H9 (cell line): Measurements from ENCODE around the gene NAT14. TPM values are rescaled to one million over a fixed set of nuclear protein-coding genes. Genes with fewer than 3 reads are reported as not detected.

Experiments
- DNase-seq: peaks from one replicate; pipeline ENCODE4 v3.0.0-alpha.2; 2017
- H2AFZ ChIP-seq: one replicate; pipeline ENCODE4 v1.6.1; 2013; ENCODE audit warnings: mild to moderate bottlenecking, low read length, control low read depth, moderate library complexity
- H2AK5ac ChIP-seq: 2 replicates; pipeline ENCODE4 v1.6.1; 2013; ENCODE audit warnings: low read length, control low read depth, mixed read lengths; ENCODE audit not compliant: insufficient read length
- H2BK120ac ChIP-seq: one replicate; pipeline ENCODE4 v1.6.1; 2013; ENCODE audit warnings: low read depth, mild to moderate bottlenecking, low read length, control low read depth, inconsistent platforms; ENCODE audit not compliant: poor library complexity, severe bottlenecking
- H2BK12ac ChIP-seq: 2 replicates; pipeline ENCODE4 v1.6.1; 2013; ENCODE audit warnings: low read length, control low read depth, mixed read lengths, low read depth; ENCODE audit not compliant: insufficient read length
- H2BK15ac ChIP-seq: 2 replicates; pipeline ENCODE4 v1.6.1; 2013; ENCODE audit warnings: low read depth, low read length, control low read depth
- H2BK20ac ChIP-seq: one replicate; pipeline ENCODE4 v1.6.1; 2013; ENCODE audit warnings: low read depth, mild to moderate bottlenecking, low read length, control low read depth, inconsistent platforms; ENCODE audit not compliant: poor library complexity, severe bottlenecking
- H2BK5ac ChIP-seq: 2 replicates; pipeline ENCODE4 v1.6.1; 2013; ENCODE audit warnings: low read length, control low read depth, mixed read lengths; ENCODE audit not compliant: insufficient read length
- H3K14ac ChIP-seq: 2 replicates; pipeline ENCODE4 v1.6.1; 2013; ENCODE audit warnings: low read length, control low read depth; ENCODE audit not compliant: insufficient read depth
- H3K18ac ChIP-seq: 2 replicates; pipeline ENCODE4 v1.6.1; 2013; ENCODE audit warnings: low read depth, mild to moderate bottlenecking, mixed read lengths, low read length, control low read depth; ENCODE audit not compliant: insufficient read length
- H3K23ac ChIP-seq: 2 replicates; pipeline ENCODE4 v1.6.1; 2013; ENCODE audit warnings: low read length, control low read depth, mixed read lengths, low read depth; ENCODE audit not compliant: insufficient read length
- H3K23me2 ChIP-seq: 2 replicates; pipeline ENCODE4 v1.6.1; 2013; ENCODE audit warnings: low read depth, mild to moderate bottlenecking, mixed read lengths, low read length, control low read depth; ENCODE audit not compliant: insufficient read length, poor library complexity, severe bottlenecking
- H3K27ac ChIP-seq: 2 replicates; pipeline ENCODE4 v1.5.1; 2013; ENCODE audit warnings: low read length, control low read depth, mixed read lengths, low read depth; ENCODE audit not compliant: insufficient read length
- H3K27me3 ChIP-seq: 2 replicates; pipeline ENCODE4 v1.6.1; 2013; ENCODE audit warnings: low read length, control low read depth, inconsistent platforms; ENCODE audit not compliant: insufficient read depth
- H3K4ac ChIP-seq: 2 replicates; pipeline ENCODE4 v1.6.1; 2013; ENCODE audit warnings: low read depth, mild to moderate bottlenecking, control low read depth, inconsistent platforms, low read length, moderate library complexity
- H3K4me1 ChIP-seq: 2 replicates; pipeline ENCODE4 v1.6.1; 2013; ENCODE audit warnings: low read length, control low read depth, inconsistent platforms; ENCODE audit not compliant: insufficient read depth
- H3K4me2 ChIP-seq: 2 replicates; pipeline ENCODE4 v1.6.1; 2013; ENCODE audit warnings: low read length, control low read depth, mixed read lengths; ENCODE audit not compliant: insufficient read length, insufficient read depth
- H3K56ac ChIP-seq: 2 replicates; pipeline ENCODE4 v1.6.1; 2013; ENCODE audit warnings: low read depth, mild to moderate bottlenecking, mixed read lengths, low read length, control low read depth; ENCODE audit not compliant: insufficient read length
- H3K79me1 ChIP-seq: 2 replicates; pipeline ENCODE4 v1.6.1; 2013; ENCODE audit warnings: low read depth, mild to moderate bottlenecking, moderate library complexity, low read length, control low read depth, inconsistent platforms; ENCODE audit not compliant: insufficient read depth, poor library complexity, severe bottlenecking
- H3K79me2 ChIP-seq: 2 replicates; pipeline ENCODE4 v1.6.1; 2013; ENCODE audit warnings: low read length, control low read depth, inconsistent platforms; ENCODE audit not compliant: insufficient read depth
- H3K9ac ChIP-seq: 2 replicates; pipeline ENCODE4 v1.6.1; 2013; ENCODE audit warnings: low read length, control low read depth, mixed read lengths; ENCODE audit not compliant: insufficient read length; ENCODE audit errors: extremely low read depth
- H3K9me3 ChIP-seq: one replicate; pipeline ENCODE4 v1.6.1; 2013; ENCODE audit warnings: low read depth, low read length, inconsistent platforms; ENCODE audit not compliant: control insufficient read depth
- H3T11ph ChIP-seq: one replicate; pipeline ENCODE4 v1.6.1; 2013; ENCODE audit warnings: mild to moderate bottlenecking, low read length, control low read depth, inconsistent platforms
- H4K20me1 ChIP-seq: one replicate; pipeline ENCODE4 v1.6.1; 2013; ENCODE audit not compliant: control insufficient read depth, insufficient read length, insufficient read depth
- H4K5ac ChIP-seq: 2 replicates; pipeline ENCODE4 v1.6.1; 2013; ENCODE audit warnings: low read depth, mild to moderate bottlenecking, mixed read lengths, low read length, control low read depth; ENCODE audit not compliant: insufficient read length
- H4K8ac ChIP-seq: replicated peaks from 2 replicates; pipeline ENCODE4 v1.6.1; 2013; ENCODE audit warnings: low read length, control low read depth, mixed read lengths, low read depth; ENCODE audit not compliant: insufficient read length
- H4K91ac ChIP-seq: 2 replicates; pipeline ENCODE4 v1.6.1; 2013; ENCODE audit warnings: low read depth, mild to moderate bottlenecking, moderate library complexity, mixed read lengths, low read length, control low read depth; ENCODE audit not compliant: insufficient read length
- H3K27ac Mint-ChIP-seq, 3 experiments: 2 replicates in 2 of 3; 3 replicates in 1 of 3; pipeline ENCODE4 v1.8.0; 2020 to 2021; ENCODE audit warnings: mixed read lengths in 3 of 3, mild to moderate bottlenecking in 1 of 3, moderate library complexity in 1 of 3
- H3K27me3 Mint-ChIP-seq: 2 replicates; pipeline ENCODE4 v1.8.0; 2021; ENCODE audit warnings: low read depth, mild to moderate bottlenecking, moderate library complexity, mixed read lengths
- H3K36me3 Mint-ChIP-seq, 3 experiments: 2 replicates in 2 of 3; 3 replicates in 1 of 3; pipeline ENCODE4 v1.8.0; 2020 to 2021; ENCODE audit warnings: low read depth in 3 of 3, mixed read lengths in 3 of 3; ENCODE audit not compliant: insufficient read depth in 1 of 3
- H3K4me1 Mint-ChIP-seq, 2 experiments: 2 replicates each; pipeline ENCODE4 v1.8.0; 2020; ENCODE audit warnings: mixed read lengths in 2 of 2
- H3K4me3 Mint-ChIP-seq, 2 experiments: 2 replicates in 1 of 2; 3 replicates in 1 of 2; pipeline ENCODE4 v1.8.0; 2020 to 2021; ENCODE audit warnings: mild to moderate bottlenecking in 2 of 2, mixed read lengths in 2 of 2, moderate library complexity in 1 of 2
- H3K9me3 Mint-ChIP-seq, 2 experiments: 2 replicates in 1 of 2; 3 replicates in 1 of 2; pipeline ENCODE4 v1.8.0; 2020; ENCODE audit warnings: mild to moderate bottlenecking in 2 of 2, mixed read lengths in 2 of 2, moderate library complexity in 1 of 2
- whole genome bisulfite sequencing: extraction: QIAGEN DNeasy Blood & Tissue Kit; methylation state at CpG from one replicate; pipeline ENCODE4 v1.1.7; 2013; ENCODE audit warnings: missing lambda C conversion rate, low lambda C conversion rate, mixed read lengths; ENCODE audit not compliant: insufficient read length; ENCODE audit errors: extremely low coverage; 5-methylcytosine and 5-hydroxymethylcytosine counted together
- total RNA-seq: library from RNA; stranded (reverse); gene quantifications from 2 replicates; pipeline ENCODE4 v1.2.1, GENCODE V29; 2021
- TF ChIP-seq, protein P1 (sequence below): fragments of 200-600 bp; sonication (generic); conservative IDR thresholded peaks from 3 replicates; pipeline ENCODE4 v1.8.0; 2021; ENCODE audit warnings: antibody characterized with exemption, mild to moderate bottlenecking

NAT14 gene
- total RNA-seq, 1 experiment from 2014 or later = 51.2 TPM

- WGBS = no CpG with 5 or more reads among the region's 11 CpGs
These were observed 29.3 kb upstream of the NAT14 start for GRCh38 chr19:55455576-55456235.

More at GRCh38 chr19:55455576-55456235, 29.3 kb upstream of the NAT14 start:
- no peak overlapping the region for H4K8ac ChIP-seq
- peaks cover 23% of the 10 kb centered on the region for H3K27me3 Mint-ChIP-seq
- no peaks in the 10 kb centered on the region for H4K20me1 ChIP-seq
- no peak overlapping the region for H2AK5ac ChIP-seq
- H4K5ac ChIP-seq = no peak overlapping the region
- no peak overlapping the region for H3T11ph ChIP-seq
- H3K36me3 Mint-ChIP-seq = peaks cover 16 to 18% (median 16%) of the 10 kb centered on the region in 3 experiments; a peak in 6 of 7 replicates
- no peak overlapping the region for H3K14ac ChIP-seq
- H3K27ac ChIP-seq = no peak overlapping the region
- no peak overlapping the region for H3K9ac ChIP-seq
- H3K79me1 ChIP-seq = no peaks in the 10 kb centered on the region
- no peak overlapping the region for H3K4me3 Mint-ChIP-seq
- peaks cover 8% of the 10 kb centered on the region for H3K23me2 ChIP-seq
- TF ChIP-seq, protein P1, sequence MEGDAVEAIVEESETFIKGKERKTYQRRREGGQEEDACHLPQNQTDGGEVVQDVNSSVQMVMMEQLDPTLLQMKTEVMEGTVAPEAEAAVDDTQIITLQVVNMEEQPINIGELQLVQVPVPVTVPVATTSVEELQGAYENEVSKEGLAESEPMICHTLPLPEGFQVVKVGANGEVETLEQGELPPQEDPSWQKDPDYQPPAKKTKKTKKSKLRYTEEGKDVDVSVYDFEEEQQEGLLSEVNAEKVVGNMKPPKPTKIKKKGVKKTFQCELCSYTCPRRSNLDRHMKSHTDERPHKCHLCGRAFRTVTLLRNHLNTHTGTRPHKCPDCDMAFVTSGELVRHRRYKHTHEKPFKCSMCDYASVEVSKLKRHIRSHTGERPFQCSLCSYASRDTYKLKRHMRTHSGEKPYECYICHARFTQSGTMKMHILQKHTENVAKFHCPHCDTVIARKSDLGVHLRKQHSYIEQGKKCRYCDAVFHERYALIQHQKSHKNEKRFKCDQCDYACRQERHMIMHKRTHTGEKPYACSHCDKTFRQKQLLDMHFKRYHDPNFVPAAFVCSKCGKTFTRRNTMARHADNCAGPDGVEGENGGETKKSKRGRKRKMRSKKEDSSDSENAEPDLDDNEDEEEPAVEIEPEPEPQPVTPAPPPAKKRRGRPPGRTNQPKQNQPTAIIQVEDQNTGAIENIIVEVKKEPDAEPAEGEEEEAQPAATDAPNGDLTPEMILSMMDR = no peak
- 0 out of 2 replicates have a peak, but pooled peaks cover 4% of the 10 kb centered on the region for H3K79me2 ChIP-seq
- no peak overlapping the region; a peak in 1 of 7 replicates for H3K27ac Mint-ChIP-seq
- H3K23ac ChIP-seq = no peak overlapping the region
- 0 out of 2 replicates have a peak, but pooled peaks cover 5% of the 10 kb centered on the region for H3K4me1 ChIP-seq
- H2BK15ac ChIP-seq = no peak overlapping the region
- no peak overlapping the region for H2AFZ ChIP-seq
- H3K9me3 Mint-ChIP-seq = no peaks in the 10 kb centered on the region; a peak in 1 of 5 replicates
- H3K27me3 ChIP-seq = peaks cover 5% of the 10 kb centered on the region; the same call in 1 of the 2 replicates
- no peak overlapping the region for H3K18ac ChIP-seq
- no peaks in the 10 kb centered on the region for H3K9me3 ChIP-seq
- no peak overlapping the region for H4K91ac ChIP-seq
- H2BK20ac ChIP-seq = no peak overlapping the region
- no peak overlapping the region for H2BK5ac ChIP-seq
- H3K4me2 ChIP-seq = no peak overlapping the region
- DNase-seq = no peak
- H2BK12ac ChIP-seq = no peak overlapping the region
- H3K4ac ChIP-seq = no peak overlapping the region
- H2BK120ac ChIP-seq = no peak overlapping the region
- H3K56ac ChIP-seq = no peak overlapping the region
- peaks cover 13 to 34% of the 10 kb centered on the region in 2 experiments for H3K4me1 Mint-ChIP-seq
